HG02852 (cell line): ENCODE measurements around the gene FAAH.
"Not testable (repeated sequence)": the region's sequence is repeated elsewhere in the genome, so short reads cannot be mapped to it uniquely, and the experiment has no call there.

Experiments
- ATAC-seq: cut with Tn5 transposase; IDR thresholded peaks from one replicate; pipeline ENCODE4 v1.9.1; 2021; ENCODE audit warnings: mild to moderate bottlenecking, moderate library complexity; ENCODE audit not compliant: unreplicated experiment

The FAAH gene

DNA sequence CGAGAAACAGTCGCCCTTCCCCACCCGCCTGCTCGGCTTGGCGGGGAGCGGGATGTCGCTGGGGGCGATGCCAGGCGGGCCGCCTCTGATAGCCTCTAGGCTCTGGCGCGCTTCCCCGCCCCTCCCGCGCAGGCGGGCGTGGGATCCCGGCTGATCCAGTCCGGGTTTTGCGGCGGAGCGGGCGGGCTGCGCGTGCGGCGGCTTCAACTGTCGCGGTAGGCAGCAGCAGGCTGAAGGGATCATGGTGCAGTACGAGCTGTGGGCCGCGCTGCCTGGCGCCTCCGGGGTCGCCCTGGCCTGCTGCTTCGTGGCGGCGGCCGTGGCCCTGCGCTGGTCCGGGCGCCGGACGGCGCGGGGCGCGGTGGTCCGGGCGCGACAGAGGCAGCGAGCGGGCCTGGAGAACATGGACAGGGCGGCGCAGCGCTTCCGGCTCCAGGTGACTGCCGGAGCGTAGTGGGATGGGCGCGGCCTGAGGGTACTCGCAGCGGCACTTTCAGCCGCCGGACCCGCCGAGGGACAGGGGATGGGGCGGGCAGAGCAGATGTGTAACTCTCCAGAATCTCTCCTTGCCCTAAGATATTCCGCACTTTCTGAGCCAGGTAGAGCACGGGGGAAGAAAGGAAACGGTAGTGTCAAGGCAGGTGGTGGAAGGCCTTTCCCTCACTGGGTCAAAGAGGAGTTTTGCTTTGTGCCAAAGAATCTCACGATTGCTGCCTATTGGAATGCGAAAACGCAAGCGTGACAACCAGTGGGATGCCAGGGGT is at the start of gene FAAH:
Gene FAAH, plus strand, starts transcription at position 210 of the 764 bp plus-strand sequence. Its CDS starts 32 bp downstream, at position 242.
- no peak for ATAC-seq

DNA sequence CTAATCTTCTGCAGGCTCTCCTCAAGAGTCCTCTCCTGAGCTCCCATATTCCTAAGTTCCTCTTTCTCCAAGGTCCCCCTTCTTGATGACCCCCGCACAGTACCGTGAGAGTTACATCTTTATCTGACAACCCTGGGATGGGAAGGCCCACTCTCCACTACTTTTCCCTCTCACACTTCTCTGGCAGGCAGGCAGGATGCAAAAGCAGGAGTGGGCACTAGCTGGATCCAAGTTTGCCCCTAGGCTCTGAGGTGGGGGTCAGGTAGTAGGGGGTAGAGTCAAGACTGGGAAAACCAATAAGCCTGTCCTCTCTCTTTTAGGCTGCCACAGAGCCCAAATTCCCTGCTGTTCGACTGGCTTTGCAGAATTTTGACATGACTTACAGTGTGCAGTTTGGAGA is 49.6 kb upstream of the FAAH start:
- ATAC-seq = no peak

DNA sequence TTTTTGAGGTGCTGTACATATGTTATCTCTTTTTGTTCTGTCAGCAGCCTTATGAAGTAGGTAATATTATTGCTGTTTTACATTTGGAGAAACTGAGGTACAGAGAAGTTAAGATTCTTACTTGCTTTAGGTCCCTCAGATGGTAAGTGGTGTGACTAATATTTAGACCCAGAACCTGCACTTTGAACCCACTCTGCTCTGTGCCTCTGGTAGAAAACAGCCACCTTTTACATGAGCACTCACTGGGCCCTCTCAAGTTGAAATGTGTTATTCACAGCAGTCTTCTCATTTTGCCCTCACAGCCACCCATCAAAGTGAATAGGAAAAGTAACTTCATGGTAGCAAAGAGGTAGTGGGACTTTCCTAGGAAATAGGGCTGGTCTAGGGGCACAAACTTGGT is 48.8 kb upstream of the FAAH start:
- no peak for ATAC-seq

- no peak for ATAC-seq
Observed at GRCh38 chr1:46352363-46352762, 41.8 kb upstream of the FAAH start.

DNA sequence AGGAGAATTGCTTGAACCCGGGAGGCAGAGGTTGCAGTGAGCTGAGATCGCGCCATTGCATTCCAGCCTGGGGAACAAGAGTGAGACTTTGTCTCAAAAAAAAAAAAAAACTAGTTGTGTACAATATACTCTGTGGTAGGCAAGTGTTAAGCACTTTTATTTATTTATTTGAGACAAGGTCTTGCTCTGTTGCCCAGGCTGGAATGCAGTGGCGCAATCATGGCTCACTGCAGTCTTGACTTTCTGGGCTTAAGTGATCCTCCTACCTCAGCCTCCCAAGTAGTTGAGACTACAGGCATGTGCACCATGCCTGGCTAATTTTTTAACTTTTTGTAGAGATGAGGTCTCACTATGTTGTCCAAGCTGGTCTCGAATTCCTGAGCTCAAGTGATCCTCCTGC is 38.2 kb upstream of the FAAH start:
- ATAC-seq = not testable (repeated sequence)

DNA sequence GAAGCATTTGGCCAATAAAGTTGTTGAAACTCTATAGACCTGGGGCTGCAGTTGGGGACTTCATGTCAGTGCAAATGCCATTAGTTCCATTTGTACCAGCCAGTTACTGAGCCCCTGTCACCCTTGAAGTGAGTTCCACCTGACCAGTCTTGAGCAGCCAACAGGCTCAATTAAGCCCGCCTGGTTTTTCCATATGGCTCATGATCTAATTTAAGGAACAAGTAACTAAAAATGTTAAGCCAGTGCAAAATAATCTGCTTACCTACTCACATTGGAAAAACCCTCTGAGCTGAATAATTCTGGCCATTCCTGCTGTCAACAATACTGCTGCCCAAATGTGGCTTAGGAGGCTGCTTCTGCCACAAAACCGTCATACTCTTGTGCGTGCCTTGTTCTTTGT is 32.0 kb upstream of the FAAH start:
- ATAC-seq = no peak

GRCh38 chr1:46363121-46363520 is 31.0 kb upstream of the FAAH start:
- no peak for ATAC-seq

DNA sequence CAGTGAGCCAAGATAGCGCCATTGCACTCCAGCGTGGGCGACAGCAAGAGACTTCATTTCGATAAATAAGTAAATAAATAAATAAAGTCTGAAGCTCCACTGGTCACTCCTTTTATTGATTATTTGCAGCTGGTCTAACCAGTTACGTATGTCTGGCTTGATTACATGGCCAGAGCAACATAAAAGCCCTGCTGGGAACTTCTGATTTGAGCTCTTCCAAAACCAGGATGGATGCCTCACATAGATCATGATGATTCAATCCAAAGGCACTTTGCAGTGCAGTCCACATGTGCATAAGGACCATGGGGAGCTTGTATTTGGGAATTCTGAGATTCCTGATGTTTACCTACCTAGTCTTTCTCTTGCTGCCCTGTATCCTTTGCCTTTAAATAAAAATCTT is 29.5 kb upstream of the FAAH start:
- ATAC-seq = no peak

- ATAC-seq = not testable (repeated sequence)
Observed at GRCh38 chr1:46365796-46366195, 28.3 kb upstream of the FAAH start.

- no peak for ATAC-seq
Observed at GRCh38 chr1:46367072-46367471, 27.0 kb upstream of the FAAH start.

- not testable (repeated sequence) for ATAC-seq
Observed at GRCh38 chr1:46367701-46368100, 26.4 kb upstream of the FAAH start.

DNA sequence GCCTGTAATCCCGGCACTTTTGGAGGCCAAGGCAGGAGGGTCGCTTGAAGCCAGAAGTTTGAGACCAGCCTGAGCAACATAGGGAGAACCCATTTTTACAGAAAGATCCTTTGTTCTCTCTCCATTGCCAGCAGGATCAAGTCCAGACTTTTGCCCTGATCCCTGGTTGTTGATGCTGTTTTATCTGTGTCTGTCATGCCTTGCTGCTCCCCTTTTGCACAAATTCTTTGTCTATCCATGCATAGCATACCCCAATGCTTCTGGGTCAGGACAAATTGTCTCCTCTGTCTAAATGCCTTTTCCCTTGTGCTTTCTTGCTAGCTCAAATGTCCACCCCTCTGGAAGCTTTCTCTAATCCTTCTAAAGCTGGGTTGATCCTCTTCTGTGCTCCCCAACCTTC is 25.3 kb upstream of the FAAH start:
- no peak for ATAC-seq

GRCh38 chr1:46369542-46370213 is 24.4 kb upstream of the FAAH start:
- ATAC-seq = peak; percentile 10

- ATAC-seq = peak; percentile 51
Observed at GRCh38 chr1:46370214-46370633, 23.9 kb upstream of the FAAH start.

DNA sequence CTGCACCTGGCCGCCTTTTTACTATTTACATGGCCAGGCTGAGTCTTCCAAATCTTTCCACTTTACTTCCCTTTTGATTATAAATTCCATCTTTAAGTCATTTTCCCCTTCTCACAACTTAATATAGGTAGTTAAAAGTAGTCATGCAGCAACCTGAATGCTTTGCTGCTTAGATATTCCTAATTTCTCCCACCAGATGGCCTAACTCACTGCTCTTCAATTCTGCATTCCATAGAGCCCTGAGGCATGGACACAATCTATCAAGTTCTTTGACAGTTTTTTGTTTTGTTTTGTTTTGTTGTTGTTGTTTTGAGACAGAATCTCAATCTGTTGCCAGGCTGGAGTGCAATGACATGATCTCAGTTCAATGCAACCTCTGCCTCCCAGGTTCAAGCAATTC is 21.7 kb upstream of the FAAH start:
- no peak for ATAC-seq

- ATAC-seq = no peak
Observed at GRCh38 chr1:46379996-46380395, 14.1 kb upstream of the FAAH start.

DNA sequence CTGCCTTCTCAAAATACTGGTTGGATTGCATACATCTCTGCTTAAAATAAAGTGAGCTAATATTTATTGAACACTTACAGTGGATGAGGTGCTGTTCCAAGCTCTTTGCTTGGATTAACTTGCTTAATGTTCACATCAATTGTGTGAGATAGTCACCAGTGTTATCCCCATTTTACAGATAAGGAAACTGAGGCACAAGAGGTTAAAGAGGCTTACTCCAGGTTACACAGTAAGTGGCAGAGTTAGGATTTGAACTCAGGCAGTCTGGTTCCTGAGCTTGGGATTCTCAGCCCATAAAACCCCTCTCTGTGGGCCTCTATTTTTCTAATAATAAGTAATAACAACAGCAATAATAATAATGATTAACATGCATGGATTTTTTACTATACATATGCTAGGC is 13.6 kb upstream of the FAAH start:
- no peak for ATAC-seq

DNA sequence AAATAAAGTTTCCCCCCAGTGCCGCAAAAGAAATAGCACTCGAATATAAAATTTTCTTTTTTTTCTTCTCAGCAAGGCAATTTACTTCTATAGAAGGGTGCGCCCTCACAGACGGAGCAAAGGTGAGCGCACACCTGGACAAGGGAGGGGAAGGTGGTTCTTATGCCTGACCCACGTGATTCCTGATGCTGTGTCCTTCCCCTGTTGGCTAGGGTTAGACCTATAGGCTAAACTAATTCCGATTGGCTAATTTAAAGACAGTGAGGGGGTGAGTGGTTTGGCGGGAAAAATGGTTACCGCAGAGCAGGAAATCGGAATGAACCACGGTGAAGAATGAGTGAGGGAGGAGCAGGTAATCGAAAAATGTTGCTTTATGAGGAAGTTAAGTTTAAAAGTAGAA is 607 bp upstream of the FAAH start:
- ATAC-seq = no peak

GRCh38 chr1:46394872-46395465 is 852 bp downstream of the FAAH start:
- no peak for ATAC-seq

DNA sequence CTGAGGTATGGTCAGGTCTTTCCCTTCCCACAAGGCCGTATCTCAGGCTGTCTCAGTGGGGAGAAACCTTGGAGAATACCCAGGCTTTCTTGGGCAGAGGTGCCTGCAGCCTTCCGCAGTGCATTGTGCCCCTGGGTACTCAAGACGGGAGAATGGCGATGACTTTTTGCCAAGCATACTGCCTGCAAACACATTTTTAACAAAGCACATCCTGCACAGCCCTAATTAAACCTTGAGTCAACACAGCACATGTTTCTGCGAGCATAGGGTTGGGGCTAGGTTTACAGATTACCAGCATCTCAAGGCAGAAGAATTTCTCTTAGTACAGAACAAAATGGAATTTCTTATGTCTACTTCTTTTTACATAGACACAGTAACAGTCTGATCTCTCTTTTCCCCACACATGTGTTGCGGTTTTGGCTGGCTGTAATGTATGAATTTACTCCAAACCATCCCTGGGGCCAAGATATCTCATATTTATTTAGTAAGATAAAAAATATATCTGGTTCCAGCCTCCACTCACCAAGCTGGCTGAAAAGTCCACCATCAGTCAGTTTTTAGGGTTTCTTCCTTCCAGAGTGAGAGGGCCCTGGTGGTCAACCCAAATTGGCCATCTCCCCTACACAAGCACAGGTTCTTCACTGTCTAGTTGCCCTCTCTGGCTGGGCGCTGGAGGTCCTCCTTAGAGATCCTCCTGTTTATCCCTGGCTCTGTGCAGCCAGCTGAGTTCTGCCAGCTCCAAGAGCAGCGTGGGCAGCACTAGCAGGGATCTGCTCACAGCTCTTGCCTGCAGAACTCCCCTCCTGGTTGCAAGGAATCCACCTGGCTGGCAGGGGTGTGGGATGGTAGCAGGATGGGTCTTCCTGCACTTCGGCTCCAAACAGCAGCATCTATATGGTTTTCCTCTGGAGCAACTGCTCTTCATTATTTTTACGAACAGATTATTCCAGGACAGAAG is 2.6 kb downstream of the FAAH start:
- no peak for ATAC-seq

- no peak for ATAC-seq
Observed at GRCh38 chr1:46399307-46399706, 5.2 kb downstream of the FAAH start.
